GM19463 (cell line): ENCODE results near the gene ZFP14.
"Not testable (repeated sequence)": the region's sequence is repeated elsewhere in the genome, so short reads cannot be mapped to it uniquely, and the experiment has no call there.

Source experiments
- ATAC-seq: cut with Tn5 transposase; IDR thresholded peaks from one replicate; pipeline ENCODE4 v1.9.1; 2021; ENCODE audit warnings: mild to moderate bottlenecking, moderate library complexity; ENCODE audit not compliant: unreplicated experiment

ZFP14 gene

GRCh38 chr19:36331353-36332228, 47.4 kb downstream of the ZFP14 start:
- no peak for ATAC-seq

- ATAC-seq, result no peak
Observed at GRCh38 chr19:36330216-36330615, 48.8 kb downstream of the ZFP14 start.

GRCh38 chr19:36329534-36329933, 49.5 kb downstream of the ZFP14 start:
- not testable (repeated sequence) for ATAC-seq

GRCh38 chr19:36326649-36327048, 52.4 kb downstream of the ZFP14 start:
- not testable (repeated sequence) for ATAC-seq

- not testable (repeated sequence) for ATAC-seq
Observed at GRCh38 chr19:36315164-36315563, 63.8 kb downstream of the ZFP14 start.

- ATAC-seq, result not testable (repeated sequence)
Observed at GRCh38 chr19:36314053-36314452, 64.9 kb downstream of the ZFP14 start.

- not testable (repeated sequence) for ATAC-seq
Observed at GRCh38 chr19:36311098-36311760, 67.8 kb downstream of the ZFP14 start.

GRCh38 chr19:36310416-36310990, 68.5 kb downstream of the ZFP14 start:
- not testable (repeated sequence) for ATAC-seq

- ATAC-seq, result not testable (repeated sequence)
Observed at GRCh38 chr19:36309759-36310158, 69.2 kb downstream of the ZFP14 start.

GRCh38 chr19:36309309-36309708, 69.7 kb downstream of the ZFP14 start:
- ATAC-seq, result not testable (repeated sequence)

- ATAC-seq, result not testable (repeated sequence)
Observed at GRCh38 chr19:36292317-36292716, 86.7 kb downstream of the ZFP14 start.
